ENCODE results near the gene SNX25.

The SNX25 gene

DNA sequence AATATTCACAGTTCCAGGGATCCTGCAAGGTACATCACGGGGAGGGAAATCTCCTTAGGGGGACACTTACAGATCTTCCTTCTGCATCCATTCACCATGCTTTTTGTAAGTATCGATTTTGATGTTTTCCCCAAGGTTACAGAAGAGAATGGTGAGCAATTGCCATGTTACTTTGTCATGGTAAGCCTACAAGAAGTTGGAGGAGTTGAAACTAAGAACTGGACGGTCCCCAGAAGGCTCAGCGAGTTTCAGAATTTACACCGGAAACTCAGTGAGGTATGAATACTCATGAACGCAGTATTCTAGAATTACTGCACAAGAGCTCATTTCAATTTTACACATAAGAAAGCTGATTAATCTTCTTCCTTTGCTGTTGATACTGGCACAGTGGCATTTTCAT lies 132.4 kb downstream of the SNX25 start:
- no peak overlapping the region for H3K27ac ChIP-seq (ENCODE audit: low read depth, low read length, poor library complexity, severe bottlenecking)
- H3K4me1 ChIP-seq (ENCODE audit: insufficient read depth, low read length, severe bottlenecking) = peaks cover 26% of the 10 kb centered on the region
- H3K4me2 ChIP-seq (ENCODE audit: low read length) = no peak overlapping the region

DNA sequence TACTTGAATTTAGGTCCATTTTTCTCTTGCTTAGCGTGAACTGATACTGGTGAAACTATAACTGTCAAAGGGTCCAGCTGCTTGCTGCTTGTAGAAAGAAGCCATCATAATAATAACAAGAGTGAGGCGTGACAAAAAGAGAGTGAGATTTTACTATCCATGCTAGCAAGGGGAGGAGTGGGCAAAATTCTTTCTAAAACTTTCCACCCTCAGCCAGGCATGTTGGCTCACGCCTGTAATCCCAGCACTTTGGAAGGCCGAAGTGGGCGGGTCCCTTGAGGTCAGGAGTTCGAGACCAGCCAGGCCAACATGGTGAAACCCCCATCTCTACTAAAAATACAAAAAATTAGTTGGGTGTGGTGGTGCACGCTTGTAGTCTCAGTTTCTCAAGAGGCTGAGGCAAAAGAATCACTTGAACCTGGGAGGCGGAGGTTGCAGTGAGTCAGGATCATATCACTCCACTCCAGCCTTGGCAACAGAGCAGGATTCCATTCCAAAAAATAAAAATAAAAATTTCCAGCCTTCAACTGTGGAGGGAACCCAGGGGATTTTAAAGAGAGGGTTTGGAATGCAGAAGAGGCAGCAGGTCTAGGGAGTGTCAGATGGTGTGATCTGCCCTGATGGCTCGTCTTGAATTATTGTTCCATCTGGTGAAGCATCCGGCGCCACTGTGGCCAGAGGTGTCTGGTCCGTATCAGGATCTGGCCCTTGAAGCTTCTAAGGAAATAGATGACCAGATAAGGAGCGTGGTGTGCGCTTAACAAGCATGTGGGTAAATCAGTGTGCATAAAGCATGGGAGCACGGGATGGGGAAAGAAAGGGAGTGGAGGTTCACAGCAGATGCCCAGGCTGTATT lies 134.6 kb downstream of the SNX25 start:
- no peaks in the 10 kb centered on the region for H3K9me3 ChIP-seq (ENCODE audit: low read length)
- no peaks in the 10 kb centered on the region for H4K20me1 ChIP-seq (ENCODE audit: insufficient read depth, low read length)
- H3K36me3 ChIP-seq (ENCODE audit: insufficient read depth, low read length) = peaks cover 81% of the 10 kb centered on the region
- no peaks in the 10 kb centered on the region for H3K79me2 ChIP-seq (ENCODE audit: insufficient read depth, low read length)
- H3K27ac ChIP-seq (ENCODE audit: low read depth, low read length, poor library complexity, severe bottlenecking) = no peak overlapping the region
- no peak overlapping the region for H2AFZ ChIP-seq (ENCODE audit: low read length)
- H3K4me1 ChIP-seq (ENCODE audit: insufficient read depth, low read length, severe bottlenecking) = peaks cover 26% of the 10 kb centered on the region
- H3F3A ChIP-seq (ENCODE audit: insufficient read depth, low read length) = no peaks in the 10 kb centered on the region
- no peak overlapping the region for H3K4me2 ChIP-seq (ENCODE audit: low read length)
- TF ChIP-seq, protein P1, sequence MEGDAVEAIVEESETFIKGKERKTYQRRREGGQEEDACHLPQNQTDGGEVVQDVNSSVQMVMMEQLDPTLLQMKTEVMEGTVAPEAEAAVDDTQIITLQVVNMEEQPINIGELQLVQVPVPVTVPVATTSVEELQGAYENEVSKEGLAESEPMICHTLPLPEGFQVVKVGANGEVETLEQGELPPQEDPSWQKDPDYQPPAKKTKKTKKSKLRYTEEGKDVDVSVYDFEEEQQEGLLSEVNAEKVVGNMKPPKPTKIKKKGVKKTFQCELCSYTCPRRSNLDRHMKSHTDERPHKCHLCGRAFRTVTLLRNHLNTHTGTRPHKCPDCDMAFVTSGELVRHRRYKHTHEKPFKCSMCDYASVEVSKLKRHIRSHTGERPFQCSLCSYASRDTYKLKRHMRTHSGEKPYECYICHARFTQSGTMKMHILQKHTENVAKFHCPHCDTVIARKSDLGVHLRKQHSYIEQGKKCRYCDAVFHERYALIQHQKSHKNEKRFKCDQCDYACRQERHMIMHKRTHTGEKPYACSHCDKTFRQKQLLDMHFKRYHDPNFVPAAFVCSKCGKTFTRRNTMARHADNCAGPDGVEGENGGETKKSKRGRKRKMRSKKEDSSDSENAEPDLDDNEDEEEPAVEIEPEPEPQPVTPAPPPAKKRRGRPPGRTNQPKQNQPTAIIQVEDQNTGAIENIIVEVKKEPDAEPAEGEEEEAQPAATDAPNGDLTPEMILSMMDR (IDR thresholded peaks at IDR 0.05; ENCODE audit: low read length) = no peak
- no peak for TF ChIP-seq EZH2 (IDR thresholded peaks at IDR 0.05; ENCODE audit: borderline replicate concordance, low read length)
- no peak overlapping the region for H3K9ac ChIP-seq (ENCODE audit: low read length)
- H3K9me2 ChIP-seq (ENCODE audit: low read depth, low read length) = no peaks in the 10 kb centered on the region
- H3K4me3 ChIP-seq (ENCODE audit: low read depth, low read length, poor library complexity, severe bottlenecking) = no peak overlapping the region
- H3K27me3 ChIP-seq (ENCODE audit: insufficient read depth, low read length) = no peaks in the 10 kb centered on the region

More for the DNA sequence above, 132.4 kb downstream of the SNX25 start:
- Histone ChIP-seq H3K9me2 (ENCODE audit: low read depth, low read length) (no peaks in the 10 kb centered on the region), H3F3A (ENCODE audit: insufficient read depth, low read length) (no peaks in the 10 kb centered on the region), H4K20me1 (ENCODE audit: insufficient read depth, low read length) (no peaks in the 10 kb centered on the region), H3K79me2 (ENCODE audit: insufficient read depth, low read length) (no peaks in the 10 kb centered on the region), H3K9me3 (ENCODE audit: low read length) (0 out of 2 replicates have a peak, but pooled peaks cover 6% of the 10 kb centered on the region), H3K4me3 (ENCODE audit: low read depth, low read length, poor library complexity, severe bottlenecking) (no peak overlapping the region), H2AFZ (ENCODE audit: low read length) (no peak overlapping the region), H3K36me3 (ENCODE audit: insufficient read depth, low read length) (peaks cover 81% of the 10 kb centered on the region), H3K27me3 (ENCODE audit: insufficient read depth, low read length) (no peaks in the 10 kb centered on the region), H3K9ac (ENCODE audit: low read length) (no peak overlapping the region)
- no peak for TF ChIP-seq EZH2 (IDR thresholded peaks at IDR 0.05; ENCODE audit: borderline replicate concordance, low read length)
- TF ChIP-seq, protein P1 (IDR thresholded peaks at IDR 0.05; ENCODE audit: low read length) = no peak

DNA sequence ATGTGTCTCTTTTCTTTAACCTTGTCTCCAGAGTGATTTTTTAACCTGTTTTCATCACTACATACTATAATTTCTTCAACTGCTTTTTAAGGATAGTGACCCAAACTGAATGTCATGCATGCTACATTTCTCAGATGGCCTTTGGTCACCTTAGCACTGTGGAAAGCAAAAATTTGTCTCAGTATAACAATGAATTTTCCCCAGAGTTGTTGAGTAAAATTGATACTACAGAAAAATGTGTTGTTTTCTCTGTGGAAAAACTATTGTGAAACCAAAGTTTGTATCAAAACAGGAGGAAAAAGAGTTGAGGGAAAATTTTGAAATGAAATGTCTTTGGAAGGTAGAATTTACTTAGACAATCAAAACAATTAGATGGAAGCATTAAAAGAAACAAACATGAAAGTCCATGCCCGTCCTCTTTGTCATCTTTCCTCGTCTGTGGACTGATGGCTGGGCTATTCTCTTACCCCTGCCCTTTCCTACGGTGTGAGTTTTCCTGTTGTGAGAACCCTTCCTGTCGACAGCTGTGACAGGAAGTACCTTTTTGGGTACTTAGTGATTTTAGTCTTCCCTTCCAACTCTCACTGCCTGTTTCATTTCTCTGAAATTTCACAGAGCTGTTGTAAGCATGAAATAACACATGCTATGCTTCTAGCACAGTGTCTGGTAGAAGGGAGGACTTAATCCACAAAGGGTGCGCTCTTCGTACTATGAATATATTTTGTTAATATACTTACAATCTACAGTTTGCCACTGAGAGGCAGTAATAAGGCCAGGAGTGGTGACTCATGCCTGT lies 135.5 kb downstream of the SNX25 start:
- Histone ChIP-seq H3K4me3 (ENCODE audit: low read depth, low read length, poor library complexity, severe bottlenecking) (no peak overlapping the region), H3K9me2 (ENCODE audit: low read depth, low read length) (no peaks in the 10 kb centered on the region), H3K27ac (ENCODE audit: low read depth, low read length, poor library complexity, severe bottlenecking) (no peak overlapping the region), H2AFZ (ENCODE audit: low read length) (no peak overlapping the region), H3F3A (ENCODE audit: insufficient read depth, low read length) (no peaks in the 10 kb centered on the region), H3K4me2 (ENCODE audit: low read length) (no peak overlapping the region), H4K20me1 (ENCODE audit: insufficient read depth, low read length) (no peaks in the 10 kb centered on the region), H3K27me3 (ENCODE audit: insufficient read depth, low read length) (no peaks in the 10 kb centered on the region), H3K9me3 (ENCODE audit: low read length) (no peaks in the 10 kb centered on the region), H3K79me2 (ENCODE audit: insufficient read depth, low read length) (no peaks in the 10 kb centered on the region), H3K4me1 (ENCODE audit: insufficient read depth, low read length, severe bottlenecking) (peaks cover 18% of the 10 kb centered on the region), H3K36me3 (ENCODE audit: insufficient read depth, low read length) (peaks cover 81% of the 10 kb centered on the region), H3K9ac (ENCODE audit: low read length) (no peak overlapping the region)
- no peak for TF ChIP-seq EZH2 (IDR thresholded peaks at IDR 0.05; ENCODE audit: borderline replicate concordance, low read length)
- TF ChIP-seq, protein P1 (IDR thresholded peaks at IDR 0.05; ENCODE audit: low read length) = no peak
